WTC11 (cell line): ENCODE results near the gene TNNI3K. TPM values are rescaled to one million over a fixed set of nuclear protein-coding genes. Genes with fewer than 3 reads are reported as not detected.

Source experiments
- ATAC-seq: fragments of 200-7000 bp; cut with Tn5 transposase; 2 replicates; pipeline ENCODE4 v1.10.0; 2021; ENCODE audit warnings: mild to moderate bottlenecking, moderate library complexity
- CTCF ChIA-PET: fragments of 300-600 bp; sonication (Branson Sonifier 250); formaldehyde crosslinking; loops from one replicate; lab custom pipeline; 2021; ENCODE audit warnings: antibody characterized with exemption; lab: Charles Lee
- POLR2A ChIA-PET: fragments of 350-600 bp; sonication (Branson Sonifier 250); formaldehyde crosslinking; loops from one replicate; lab custom pipeline; 2021; ENCODE audit warnings: antibody characterized with exemption; lab: Charles Lee
- DNase-seq: peaks from one replicate; pipeline ENCODE4 v3.0.0; 2021; ENCODE audit warnings: low spot score
- H3K27ac Mint-ChIP-seq: 2 replicates; pipeline ENCODE4 v1.8.0; 2021; ENCODE audit warnings: mixed read lengths
- H3K27me3 Mint-ChIP-seq: 2 replicates; pipeline ENCODE4 v1.8.0; 2021; ENCODE audit warnings: low read depth, mild to moderate bottlenecking, moderate library complexity, mixed read lengths
- H3K36me3 Mint-ChIP-seq: 2 replicates; pipeline ENCODE4 v1.8.0; 2021; ENCODE audit warnings: mixed read lengths
- H3K4me1 Mint-ChIP-seq: 2 replicates; pipeline ENCODE4 v1.8.0; 2022; ENCODE audit warnings: mixed read lengths
- H3K4me3 Mint-ChIP-seq: 2 replicates; pipeline ENCODE4 v1.8.0; 2021; ENCODE audit warnings: mild to moderate bottlenecking, moderate library complexity, mixed read lengths
- H3K9me3 Mint-ChIP-seq: 2 replicates; pipeline ENCODE4 v1.8.0; 2021; ENCODE audit warnings: mixed read lengths
- CTCF ChIP-seq: fragments of 200-600 bp; IDR thresholded peaks from 2 replicates; pipeline ENCODE4 v1.8.0; 2022; ENCODE audit warnings: antibody characterized with exemption
- E2F4 ChIP-seq: sonication (generic); formaldehyde crosslinking; IDR thresholded peaks from 2 replicates; pipeline ENCODE4 v1.8.1; 2022; ENCODE audit warnings: low read depth, mild to moderate bottlenecking, moderate library complexity, missing genetic modification reagents, borderline replicate concordance
- ELF4 ChIP-seq: sonication (generic); formaldehyde crosslinking; IDR thresholded peaks from 2 replicates; pipeline ENCODE4 v1.8.1; 2022; ENCODE audit warnings: low read depth, mild to moderate bottlenecking, moderate library complexity, missing genetic modification reagents
- ETV6 ChIP-seq: sonication (generic); formaldehyde crosslinking; IDR thresholded peaks from 2 replicates; pipeline ENCODE4 v1.8.1; 2022; ENCODE audit warnings: mild to moderate bottlenecking, missing genetic modification reagents
- FOXJ3 ChIP-seq: sonication (generic); formaldehyde crosslinking; IDR thresholded peaks from 2 replicates; pipeline ENCODE4 v1.9.0; 2021; ENCODE audit warnings: missing genetic modification reagents, mild to moderate bottlenecking, borderline replicate concordance
- FOXP1 ChIP-seq: sonication (generic); formaldehyde crosslinking; IDR thresholded peaks from 2 replicates; pipeline ENCODE4 v1.8.0; 2022; ENCODE audit warnings: missing genetic modification reagents, mild to moderate bottlenecking, moderate library complexity, borderline replicate concordance
- IRF2 ChIP-seq: sonication (generic); formaldehyde crosslinking; IDR thresholded peaks from 2 replicates; pipeline ENCODE4 v1.8.0; 2022; ENCODE audit warnings: low read depth, missing genetic modification reagents, borderline replicate concordance
- JAZF1 ChIP-seq: fragments of 250-450 bp; sonication (Bioruptor Pico); IDR thresholded peaks from 2 replicates; pipeline ENCODE4 v1.9.0; 2021; ENCODE audit warnings: moderate library complexity, mild to moderate bottlenecking, inconsistent platforms
- MAX ChIP-seq: sonication (generic); formaldehyde crosslinking; IDR thresholded peaks from 2 replicates; pipeline ENCODE4 v1.8.0; 2022; ENCODE audit warnings: mild to moderate bottlenecking, missing genetic modification reagents
- MLX ChIP-seq: sonication (generic); formaldehyde crosslinking; IDR thresholded peaks from 2 replicates; pipeline ENCODE4 v1.8.1; 2023; ENCODE audit warnings: mild to moderate bottlenecking, missing genetic modification reagents, moderate library complexity
- MXD4 ChIP-seq: fragments of 250-450 bp; sonication (Bioruptor Pico); IDR thresholded peaks from 2 replicates; pipeline ENCODE4 v1.8.0; 2021; ENCODE audit warnings: mild to moderate bottlenecking, moderate library complexity, borderline replicate concordance
- NR1H2 ChIP-seq: sonication (generic); formaldehyde crosslinking; IDR thresholded peaks from 2 replicates; pipeline ENCODE4 v1.9.0; 2021; ENCODE audit warnings: mild to moderate bottlenecking, moderate library complexity, missing genetic modification reagents
- RORB ChIP-seq: fragments of 250-450 bp; sonication (Bioruptor Pico); IDR thresholded peaks from 2 replicates; pipeline ENCODE4 v1.9.0; 2021; ENCODE audit warnings: mild to moderate bottlenecking
- SOX15 ChIP-seq: fragments of 250-450 bp; sonication (Bioruptor Pico); IDR thresholded peaks from 2 replicates; pipeline ENCODE4 v1.9.0; 2021; ENCODE audit warnings: mild to moderate bottlenecking
- TP53 ChIP-seq: sonication (generic); formaldehyde crosslinking; IDR thresholded peaks from 2 replicates; pipeline ENCODE4 v1.8.1; 2023; ENCODE audit warnings: mild to moderate bottlenecking, missing genetic modification reagents
- USF2 ChIP-seq: sonication (generic); formaldehyde crosslinking; IDR thresholded peaks from 2 replicates; pipeline ENCODE4 v1.8.1; 2023; ENCODE audit warnings: mild to moderate bottlenecking, missing genetic modification reagents, moderate library complexity
- ZBTB43 ChIP-seq: sonication (generic); formaldehyde crosslinking; IDR thresholded peaks from 2 replicates; pipeline ENCODE4 v1.8.1; 2023; ENCODE audit warnings: mild to moderate bottlenecking, missing genetic modification reagents
- ZNF423 ChIP-seq: fragments of 250-450 bp; sonication (Bioruptor Pico); IDR thresholded peaks from 2 replicates; pipeline ENCODE4 v2.1.2; 2022; ENCODE audit warnings: mild to moderate bottlenecking, moderate library complexity
- ZNF512 ChIP-seq: sonication (generic); formaldehyde crosslinking; IDR thresholded peaks from 2 replicates; pipeline ENCODE4 v1.8.1; 2022; ENCODE audit warnings: missing genetic modification reagents, borderline replicate concordance
- total RNA-seq: library from RNA; stranded (reverse); gene quantifications from 3 replicates; pipeline ENCODE4 v1.2.3, GENCODE V29; 2021
- TF ChIP-seq, protein P1 (sequence below): fragments of 250-450 bp; sonication (Bioruptor Pico); IDR thresholded peaks from 2 replicates; pipeline ENCODE4 v1.9.0; 2021; ENCODE audit warnings: moderate library complexity, mild to moderate bottlenecking, inconsistent platforms, borderline replicate concordance

Gene TNNI3K
- total RNA-seq, 1 experiment from 2014 or later, result 0.07 TPM

DNA sequence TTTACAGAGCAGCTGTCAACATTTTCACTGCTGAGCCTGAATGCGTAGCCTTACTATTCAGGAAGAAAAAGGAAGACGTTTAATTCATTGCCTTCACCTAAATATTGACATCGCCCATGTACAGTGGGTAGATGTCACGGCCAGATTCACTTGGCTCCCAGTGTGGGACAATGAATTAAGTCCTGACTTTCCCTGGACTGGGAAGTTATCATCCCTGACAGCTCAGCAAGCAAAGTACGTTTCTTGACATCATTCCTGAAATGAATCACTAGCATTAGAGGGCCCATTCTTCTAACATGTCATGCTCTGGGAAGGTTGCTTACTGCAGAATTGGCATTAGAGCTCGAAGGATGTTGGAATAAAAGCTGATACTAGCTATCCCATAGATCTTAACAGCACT, 239.4 kb downstream of the TNNI3K start (continued):
- TF ChIP-seq USF2 (no peak), MAX (CRISPR knock-in tag) (no peak), ZBTB43 (CRISPR knock-in tag) (no peak), MLX (no peak), NR1H2 (CRISPR knock-in tag) (no peak), ZNF512 (no peak)

DNA sequence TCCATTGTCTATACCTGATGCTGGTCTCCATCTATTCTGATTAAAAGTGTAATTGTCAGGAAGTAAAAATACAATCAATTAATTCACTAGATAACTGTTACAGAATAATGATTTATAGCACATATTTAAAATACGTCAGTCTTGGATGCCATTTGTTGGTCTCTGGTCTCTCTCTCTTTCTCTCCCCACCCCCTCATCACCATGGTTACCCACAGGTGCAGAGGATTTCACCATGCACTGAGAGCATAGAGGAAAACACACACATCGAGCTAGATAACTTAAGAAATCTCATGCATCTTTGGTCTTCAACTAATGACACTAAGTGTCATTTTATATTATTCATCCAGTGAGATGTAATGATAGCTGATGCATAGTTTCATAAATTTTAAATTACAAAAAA, 243.8 kb downstream of the TNNI3K start:
- POLR2A ChIA-PET, result no interaction called here
- H3K4me3 Mint-ChIP-seq, result no peak overlapping the region
- CTCF ChIA-PET, result interaction anchor here (0.6 to 1.8 kb wide), 2 partner anchors 10 to 25 kb away, joined by 3 to 5 read pairs; no protein-coding TSS in a partner anchor
- peaks cover 22% of the 10 kb centered on the region for H3K4me1 Mint-ChIP-seq
- no peaks in the 10 kb centered on the region for H3K9me3 Mint-ChIP-seq
- no peaks in the 10 kb centered on the region for H3K36me3 Mint-ChIP-seq
- TF ChIP-seq FOXJ3 (no peak), E2F4 (CRISPR knock-in tag) (no peak), IRF2 (CRISPR knock-in tag) (no peak), TP53 (no peak), MXD4 (no peak), NR1H2 (CRISPR knock-in tag) (no peak), RORB (CRISPR knock-in tag) (no peak), ELF4 (CRISPR knock-in tag) (no peak), FOXP1 (CRISPR knock-in tag) (no peak), ZNF423 (CRISPR knock-in tag) (no peak), SOX15 (CRISPR knock-in tag) (no peak)
- TF ChIP-seq, protein P1, sequence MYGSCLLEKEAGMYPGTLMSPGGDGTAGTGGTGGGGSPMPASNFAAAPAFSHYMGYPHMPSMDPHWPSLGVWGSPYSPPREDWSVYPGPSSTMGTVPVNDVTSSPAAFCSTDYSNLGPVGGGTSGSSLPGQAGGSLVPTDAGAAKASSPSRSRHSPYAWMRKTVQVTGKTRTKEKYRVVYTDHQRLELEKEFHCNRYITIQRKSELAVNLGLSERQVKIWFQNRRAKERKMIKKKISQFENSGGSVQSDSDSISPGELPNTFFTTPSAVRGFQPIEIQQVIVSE (CRISPR knock-in tag), result no peak
- DNase-seq (no peak), ATAC-seq (no peak)
- no peak overlapping the region for H3K27ac Mint-ChIP-seq
- H3K27me3 Mint-ChIP-seq, result peaks cover 11% of the 10 kb centered on the region

DNA sequence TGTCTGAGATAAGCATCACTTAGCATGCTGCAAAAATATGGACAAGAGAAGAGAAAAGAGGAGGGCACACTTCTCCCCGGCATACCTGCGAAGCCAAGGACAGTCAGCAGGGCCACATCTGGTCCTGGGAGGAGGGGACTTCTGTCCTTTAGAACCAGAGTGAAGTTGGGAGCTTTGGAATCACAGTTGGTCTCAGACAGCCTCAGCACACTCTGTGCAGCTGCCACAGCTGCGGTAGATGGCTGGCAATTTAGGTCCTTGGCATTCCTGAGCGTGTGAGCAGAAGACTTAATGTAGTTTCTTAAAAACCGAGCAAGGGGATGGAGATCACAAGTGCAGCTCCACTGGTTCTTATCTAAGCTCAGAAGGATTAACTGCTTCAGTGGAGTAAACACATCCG, 244.9 kb downstream of the TNNI3K start:
- H3K4me3 Mint-ChIP-seq, result no peak overlapping the region
- peaks cover 11% of the 10 kb centered on the region for H3K27me3 Mint-ChIP-seq
- no peak overlapping the region for H3K27ac Mint-ChIP-seq
- DNase-seq (no peak), ATAC-seq (no peak; the same call in 1 of the 2 replicates)
- ChIA-PET CTCF (interaction anchor here (1.0 to 1.8 kb wide), 2 partner anchors 24 to 253 kb away, joined by 3 to 5 read pairs; partner anchors contain the start of gene TYW3), POLR2A (no interaction called here)
- H3K9me3 Mint-ChIP-seq, result no peaks in the 10 kb centered on the region
- H3K36me3 Mint-ChIP-seq, result no peaks in the 10 kb centered on the region
- peaks cover 29% of the 10 kb centered on the region for H3K4me1 Mint-ChIP-seq
- TF ChIP-seq CTCF, result no peak
- no peak for TF ChIP-seq ETV6 (CRISPR knock-in tag)
- TF ChIP-seq JAZF1 (CRISPR knock-in tag), result no peak
